Measurements from ENCODE around the gene KRTAP12-4.

- TF ChIP-seq CTCF (IDR thresholded peaks at IDR 0.05; ENCODE audit: insufficient read depth, low read length, poor library complexity, severe bottlenecking) (no peak), EZH2phosphoT487 (conservative IDR thresholded peaks at IDR 0.05; ENCODE audit: low read length) (no peak)
These were observed 10.2 kb upstream of the KRTAP12-4 start for GRCh38 chr21:44664691-44665090.
